Osteoblast (primary cell): ENCODE results near the gene TPI1. TPM values are rescaled to one million over a fixed set of nuclear protein-coding genes. Genes with fewer than 3 reads are reported as not detected.

ENCODE experiments used
- DNase-seq: peaks from one replicate; pipeline ENCODE4 v3.0.0; 2011; ENCODE audit warnings: low spot score, mixed read lengths; ENCODE audit not compliant: insufficient read length; ENCODE audit errors: missing footprints
- H2AFZ ChIP-seq: 2 replicates; pipeline ENCODE4 v1.6.0; 2011; ENCODE audit warnings: mild to moderate bottlenecking, low read length
- H3K27ac ChIP-seq: 2 replicates; pipeline ENCODE4 v1.5.1; 2011; ENCODE audit warnings: mild to moderate bottlenecking, low read depth, low read length, moderate library complexity
- H3K27me3 ChIP-seq: 2 replicates; pipeline ENCODE4 v1.6.0; 2012; ENCODE audit warnings: mild to moderate bottlenecking, control low read depth, inconsistent platforms, low read length, moderate library complexity; ENCODE audit not compliant: insufficient read depth
- H3K36me3 ChIP-seq: 2 replicates; pipeline ENCODE4 v1.5.1; 2011; ENCODE audit warnings: mild to moderate bottlenecking, low read length, control low read depth, moderate library complexity; ENCODE audit not compliant: insufficient read depth
- H3K4me1 ChIP-seq: 2 replicates; pipeline ENCODE4 v1.5.1; 2011; ENCODE audit warnings: mild to moderate bottlenecking, low read length, control low read depth, moderate library complexity; ENCODE audit not compliant: insufficient read depth
- H3K4me2 ChIP-seq: 2 replicates; pipeline ENCODE4 v1.6.0; 2011; ENCODE audit warnings: mild to moderate bottlenecking, low read length; ENCODE audit not compliant: insufficient read depth
- H3K4me3 ChIP-seq: fragments of 200-600 bp; sonication (generic); 3 replicates; pipeline ENCODE4 v1.5.1; 2012; ENCODE audit warnings: mild to moderate bottlenecking, low read length, inconsistent platforms; ENCODE audit not compliant: insufficient read depth
- H3K79me2 ChIP-seq: 2 replicates; pipeline ENCODE4 v1.6.0; 2012; ENCODE audit warnings: mild to moderate bottlenecking, low read length, control low read depth, inconsistent platforms; ENCODE audit not compliant: insufficient read depth
- H3K9me3 ChIP-seq: 2 replicates; pipeline ENCODE4 v1.5.1; 2011; ENCODE audit warnings: low read depth, low read length, control low read depth
- H4K20me1 ChIP-seq: 2 replicates; pipeline ENCODE4 v1.6.0; 2012; ENCODE audit warnings: mild to moderate bottlenecking, low read length, control low read depth; ENCODE audit not compliant: insufficient read depth
- CTCF ChIP-seq: IDR thresholded peaks from 2 replicates; pipeline ENCODE4 v1.5.1; 2011; ENCODE audit warnings: mild to moderate bottlenecking, low read depth, low read length, moderate library complexity; ENCODE audit errors: extremely low read depth
- total RNA-seq: library from RNA; depleted of rRNA; stranded (reverse); fragments of >200 nt; gene quantifications from 2 replicates; pipeline ENCODE4 v1.2.3, GENCODE V29; 2012

Gene TPI1
- total RNA-seq, 1 donor, result 553 TPM

- Histone ChIP-seq H3K27me3 (no peaks in the 10 kb centered on the region), H4K20me1 (peaks cover 10% of the 10 kb centered on the region), H3K79me2 (peaks cover 45% of the 10 kb centered on the region), H3K9me3 (no peaks in the 10 kb centered on the region), H3K4me3 (no peak overlapping the region), H3K4me1 (peaks cover 16% of the 10 kb centered on the region), H3K27ac (no peak overlapping the region), H3K36me3 (peaks cover 54% of the 10 kb centered on the region), H2AFZ (no peak overlapping the region), H3K4me2 (no peak overlapping the region)
- no peak for TF ChIP-seq CTCF
- DNase-seq, result peak; percentile 80
Observed at GRCh38 chr12:6831450-6831995, 35.8 kb upstream of the TPI1 start.

- H4K20me1 ChIP-seq, result peaks cover 10% of the 10 kb centered on the region
- H3K4me3 ChIP-seq, result no peak overlapping the region
- peaks cover 60% of the 10 kb centered on the region for H3K36me3 ChIP-seq
- peaks cover 45% of the 10 kb centered on the region for H3K79me2 ChIP-seq
- H3K4me1 ChIP-seq, result peaks cover 14% of the 10 kb centered on the region
- no peaks in the 10 kb centered on the region for H3K27me3 ChIP-seq
- H3K4me2 ChIP-seq, result no peak overlapping the region
- TF ChIP-seq CTCF, result no peak
- H3K27ac ChIP-seq, result no peak overlapping the region
- DNase-seq, result peak; percentile 2
- no peaks in the 10 kb centered on the region for H3K9me3 ChIP-seq
- H2AFZ ChIP-seq, result no peak overlapping the region
Observed at GRCh38 chr12:6832125-6832524, 35.2 kb upstream of the TPI1 start.

- Histone ChIP-seq H3K4me3 (no peak overlapping the region), H3K27ac (no peak overlapping the region), H3K79me2 (peaks cover 37% of the 10 kb centered on the region), H3K9me3 (no peaks in the 10 kb centered on the region), H3K36me3 (peaks cover 72% of the 10 kb centered on the region), H3K4me2 (no peak overlapping the region), H3K4me1 (peaks cover 9% of the 10 kb centered on the region), H4K20me1 (peaks cover 16% of the 10 kb centered on the region), H2AFZ (no peak overlapping the region), H3K27me3 (no peaks in the 10 kb centered on the region)
- DNase-seq, result peak; percentile 89
- no peak for TF ChIP-seq CTCF
Observed at GRCh38 chr12:6833189-6833890, 34.0 kb upstream of the TPI1 start.

- peaks cover 17% of the 10 kb centered on the region for H4K20me1 ChIP-seq
- H3K4me3 ChIP-seq, result no peak overlapping the region
- no peak for TF ChIP-seq CTCF
- H3K4me1 ChIP-seq, result peaks cover 9% of the 10 kb centered on the region
- no peak overlapping the region for H3K4me2 ChIP-seq
- DNase-seq, result peak; percentile 60
- no peak overlapping the region for H2AFZ ChIP-seq
- H3K9me3 ChIP-seq, result no peaks in the 10 kb centered on the region
- H3K27ac ChIP-seq, result no peak overlapping the region
- peaks cover 28% of the 10 kb centered on the region for H3K79me2 ChIP-seq
- H3K36me3 ChIP-seq, result peaks cover 75% of the 10 kb centered on the region
- H3K27me3 ChIP-seq, result no peaks in the 10 kb centered on the region
Observed at GRCh38 chr12:6834254-6834653, 33.1 kb upstream of the TPI1 start.
